A673 (cell line): Measurements from ENCODE around the gene VSIR. TPM values are rescaled to one million over a fixed set of nuclear protein-coding genes. Genes with fewer than 3 reads are reported as not detected.

ENCODE experiments used
- BruUV-seq: library from RNA; stranded (reverse); fragments of 400-500 nt; replicated peaks from 2 replicates; lab custom pipeline; 2021; lab: Mats Ljungman, UMichigan
- CTCF ChIA-PET: fragments of 300-600 bp; sonication (Branson Sonifier 250); formaldehyde crosslinking; loops from one replicate; lab custom pipeline; 2022; ENCODE audit warnings: antibody characterized with exemption; lab: Charles Lee
- POLR2A ChIA-PET: fragments of 300-600 bp; sonication (Branson Sonifier 250); formaldehyde crosslinking; loops from one replicate; lab custom pipeline; 2022; ENCODE audit warnings: antibody characterized with exemption; ENCODE audit not compliant: low non-redundant PET; lab: Charles Lee
- DNase-seq: peaks from one replicate; pipeline ENCODE4 v3.0.0-alpha.2; 2015; ENCODE audit warnings: low spot score
- H3K27ac ChIP-seq: fragments of 200-600 bp; sonication (generic); 2 replicates; pipeline ENCODE4 v1.5.1; 2016; ENCODE audit warnings: mixed run types, low read depth, mild to moderate bottlenecking, mixed read lengths, antibody characterized with exemption, low read length; ENCODE audit not compliant: poor library complexity, severe bottlenecking
- H3K27me3 ChIP-seq: fragments of 200-600 bp; sonication (generic); replicated peaks from 2 replicates; pipeline ENCODE4 v1.6.1; 2017; ENCODE audit warnings: mixed run types, low read depth, mild to moderate bottlenecking, mixed read lengths, antibody characterized with exemption, low read length; ENCODE audit not compliant: insufficient read depth, poor library complexity
- H3K36me3 ChIP-seq: fragments of 200-600 bp; sonication (generic); 2 replicates; pipeline ENCODE4 v1.6.1; 2016; ENCODE audit warnings: mixed run types, mild to moderate bottlenecking, mixed read lengths, antibody characterized with exemption, low read length; ENCODE audit not compliant: insufficient read depth, poor library complexity, severe bottlenecking
- H3K4me1 ChIP-seq: fragments of 200-600 bp; sonication (generic); 2 replicates; pipeline ENCODE4 v1.6.1; 2017; ENCODE audit warnings: mixed run types, mild to moderate bottlenecking, mixed read lengths, antibody characterized with exemption, low read length; ENCODE audit not compliant: insufficient read depth, poor library complexity, severe bottlenecking
- H3K4me3 ChIP-seq: fragments of 200-600 bp; sonication (generic); 2 replicates; pipeline ENCODE4 v1.5.1; 2016; ENCODE audit warnings: low read depth, mixed run types, mild to moderate bottlenecking, mixed read lengths, low read length; ENCODE audit not compliant: poor library complexity, severe bottlenecking
- H3K9me3 ChIP-seq: fragments of 200-600 bp; sonication (generic); 2 replicates; pipeline ENCODE4 v1.6.1; 2016; ENCODE audit warnings: mixed run types, low read depth, mild to moderate bottlenecking, mixed read lengths, antibody characterized with exemption, low read length; ENCODE audit not compliant: poor library complexity, severe bottlenecking
- EZH2 ChIP-seq: fragments of 200-600 bp; sonication (generic); IDR thresholded peaks from 2 replicates; pipeline ENCODE4 v1.6.1; 2017; ENCODE audit warnings: borderline replicate concordance, low read depth, mild to moderate bottlenecking, mixed read lengths, antibody characterized with exemption, low read length; ENCODE audit not compliant: poor library complexity, severe bottlenecking
- intact Hi-C: fragments of 100-400 bp; cut with micrococcal nuclease; formaldehyde crosslinking; loops from one replicate; pipeline ENCODE4 v1.10.0; 2022; ENCODE audit not compliant: unreplicated experiment
- total RNA-seq: library from RNA; stranded (reverse); gene quantifications from 2 replicates; pipeline ENCODE4 v1.2.3, GENCODE V29; 2021
- TF ChIP-seq, protein P1 (sequence below): fragments of 300-800, 200-600 bp; sonication (generic); conservative IDR thresholded peaks from 2 replicates; pipeline ENCODE4 v1.5.1; 2017; ENCODE audit warnings: low read depth, mild to moderate bottlenecking, antibody characterized with exemption, low read length, moderate library complexity, mixed read lengths

VSIR gene
- total RNA-seq, 1 experiment from 2014 or later, result not detected

GRCh38 chr10:71747551-71748523 is 25.5 kb downstream of the VSIR start:
- intact Hi-C loops, result no loop called here
- H3K27me3 ChIP-seq, result no peaks in the 10 kb centered on the region
- POLR2A ChIA-PET, result no interaction called here
- H3K4me3 ChIP-seq, result no peak overlapping the region
- no peaks in the 10 kb centered on the region for H3K36me3 ChIP-seq
- no peak for TF ChIP-seq EZH2
- TF ChIP-seq, protein P1, sequence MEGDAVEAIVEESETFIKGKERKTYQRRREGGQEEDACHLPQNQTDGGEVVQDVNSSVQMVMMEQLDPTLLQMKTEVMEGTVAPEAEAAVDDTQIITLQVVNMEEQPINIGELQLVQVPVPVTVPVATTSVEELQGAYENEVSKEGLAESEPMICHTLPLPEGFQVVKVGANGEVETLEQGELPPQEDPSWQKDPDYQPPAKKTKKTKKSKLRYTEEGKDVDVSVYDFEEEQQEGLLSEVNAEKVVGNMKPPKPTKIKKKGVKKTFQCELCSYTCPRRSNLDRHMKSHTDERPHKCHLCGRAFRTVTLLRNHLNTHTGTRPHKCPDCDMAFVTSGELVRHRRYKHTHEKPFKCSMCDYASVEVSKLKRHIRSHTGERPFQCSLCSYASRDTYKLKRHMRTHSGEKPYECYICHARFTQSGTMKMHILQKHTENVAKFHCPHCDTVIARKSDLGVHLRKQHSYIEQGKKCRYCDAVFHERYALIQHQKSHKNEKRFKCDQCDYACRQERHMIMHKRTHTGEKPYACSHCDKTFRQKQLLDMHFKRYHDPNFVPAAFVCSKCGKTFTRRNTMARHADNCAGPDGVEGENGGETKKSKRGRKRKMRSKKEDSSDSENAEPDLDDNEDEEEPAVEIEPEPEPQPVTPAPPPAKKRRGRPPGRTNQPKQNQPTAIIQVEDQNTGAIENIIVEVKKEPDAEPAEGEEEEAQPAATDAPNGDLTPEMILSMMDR, result no peak
- CTCF ChIA-PET, result no interaction called here
- no TSS peak for BruUV-seq
- no peak for DNase-seq
- no peak overlapping the region for H3K27ac ChIP-seq
- no peaks in the 10 kb centered on the region for H3K9me3 ChIP-seq
- no peaks in the 10 kb centered on the region for H3K4me1 ChIP-seq

GRCh38 chr10:71747039-71747531 is 26.2 kb downstream of the VSIR start:
- no TSS peak for BruUV-seq
- no peak for TF ChIP-seq EZH2
- Histone ChIP-seq H3K36me3 (no peaks in the 10 kb centered on the region), H3K4me1 (no peaks in the 10 kb centered on the region), H3K4me3 (no peak overlapping the region), H3K27ac (no peak overlapping the region), H3K27me3 (no peaks in the 10 kb centered on the region), H3K9me3 (no peaks in the 10 kb centered on the region)
- DNase-seq, result no peak
- CTCF ChIA-PET, result no interaction called here
- POLR2A ChIA-PET, result no interaction called here
- intact Hi-C loops, result no loop called here

- Histone ChIP-seq H3K9me3 (no peaks in the 10 kb centered on the region), H3K27me3 (no peaks in the 10 kb centered on the region), H3K4me3 (no peak overlapping the region), H3K4me1 (no peaks in the 10 kb centered on the region), H3K27ac (no peak overlapping the region), H3K36me3 (no peaks in the 10 kb centered on the region)
- no peak for TF ChIP-seq EZH2
- TF ChIP-seq, protein P1, result no peak
- BruUV-seq, result no TSS peak
- ChIA-PET CTCF (no interaction called here), POLR2A (interaction anchor here (0.6 kb wide), 1 partner anchor 19 kb away, joined by 3 read pairs; no protein-coding TSS in a partner anchor)
- intact Hi-C loops, result no loop called here
- DNase-seq, result no peak
Measured at GRCh38 chr10:71746344-71747037, 26.8 kb downstream of the VSIR start.
